NOMO-1 (cell line): ENCODE measurements around the gene MX2.

Source experiments
- DNase-seq, 2 experiments: peaks; one replicate each; lab custom pipeline; 2025; ENCODE audit not compliant: unreplicated experiment in 2 of 2; lab: John Stamatoyannopoulos, UW

MX2 gene

GRCh38 chr21:41431788-41432548 lies 70.1 kb downstream of the MX2 start:
- no peak for DNase-seq

GRCh38 chr21:41432562-41433460 lies 71.0 kb downstream of the MX2 start:
- DNase-seq = no peak

GRCh38 chr21:41433566-41433965 lies 71.7 kb downstream of the MX2 start:
- DNase-seq = no peak

- no peak for DNase-seq
These were observed 73.9 kb downstream of the MX2 start for GRCh38 chr21:41435706-41436105.

GRCh38 chr21:41437729-41438128 lies 75.9 kb downstream of the MX2 start:
- DNase-seq = no peak

- DNase-seq = no peak
These were observed 76.7 kb downstream of the MX2 start for GRCh38 chr21:41438425-41439113.

- DNase-seq = no peak
These were observed 77.4 kb downstream of the MX2 start for GRCh38 chr21:41439248-41439647.

GRCh38 chr21:41441546-41441945 lies 79.7 kb downstream of the MX2 start:
- no peak for DNase-seq

- no peak for DNase-seq
These were observed 80.8 kb downstream of the MX2 start for GRCh38 chr21:41442481-41443186.

- no peak for DNase-seq
These were observed 81.7 kb downstream of the MX2 start for GRCh38 chr21:41443562-41443961.

GRCh38 chr21:41444703-41445464 lies 83.1 kb downstream of the MX2 start:
- no peak for DNase-seq

GRCh38 chr21:41445465-41445862 lies 83.6 kb downstream of the MX2 start:
- DNase-seq = no peak

GRCh38 chr21:41446586-41446985 lies 84.8 kb downstream of the MX2 start:
- no peak for DNase-seq

GRCh38 chr21:41447356-41447755 lies 85.5 kb downstream of the MX2 start:
- DNase-seq = no peak

- no peak for DNase-seq
These were observed 87.8 kb downstream of the MX2 start for GRCh38 chr21:41449613-41450012.

GRCh38 chr21:41451753-41452676 lies 90.2 kb downstream of the MX2 start:
- DNase-seq = no peak

GRCh38 chr21:41453198-41453597 lies 91.4 kb downstream of the MX2 start:
- DNase-seq = no peak

GRCh38 chr21:41453761-41454160 lies 91.9 kb downstream of the MX2 start:
- DNase-seq = no peak

GRCh38 chr21:41458121-41458520 lies 96.3 kb downstream of the MX2 start:
- no peak for DNase-seq
